Measurements from ENCODE around the gene RASSF5.
"Not testable (repeated sequence)": the region's sequence is repeated elsewhere in the genome, so short reads cannot be mapped to it uniquely, and the experiment has no call there.

DNA sequence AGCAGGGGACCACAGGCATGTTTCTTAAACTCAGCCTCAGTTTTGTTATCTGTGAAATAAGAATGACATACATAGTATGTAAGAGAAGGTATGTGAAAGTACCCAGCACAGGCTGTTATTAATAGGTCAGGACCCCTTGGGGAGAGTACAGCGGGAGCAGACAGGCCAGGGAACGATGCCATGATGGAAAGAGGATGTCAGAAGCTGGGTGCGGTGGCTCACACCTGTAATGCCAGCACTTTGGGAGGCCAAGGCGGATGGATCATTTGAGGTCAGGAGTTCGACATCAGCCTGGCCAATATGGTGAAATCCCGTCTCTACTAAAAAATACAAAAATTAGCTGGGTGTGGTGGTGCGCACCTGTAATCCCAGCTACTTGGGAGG, 73.8 kb downstream of the RASSF5 start:
- TF ChIP-seq, protein P1, sequence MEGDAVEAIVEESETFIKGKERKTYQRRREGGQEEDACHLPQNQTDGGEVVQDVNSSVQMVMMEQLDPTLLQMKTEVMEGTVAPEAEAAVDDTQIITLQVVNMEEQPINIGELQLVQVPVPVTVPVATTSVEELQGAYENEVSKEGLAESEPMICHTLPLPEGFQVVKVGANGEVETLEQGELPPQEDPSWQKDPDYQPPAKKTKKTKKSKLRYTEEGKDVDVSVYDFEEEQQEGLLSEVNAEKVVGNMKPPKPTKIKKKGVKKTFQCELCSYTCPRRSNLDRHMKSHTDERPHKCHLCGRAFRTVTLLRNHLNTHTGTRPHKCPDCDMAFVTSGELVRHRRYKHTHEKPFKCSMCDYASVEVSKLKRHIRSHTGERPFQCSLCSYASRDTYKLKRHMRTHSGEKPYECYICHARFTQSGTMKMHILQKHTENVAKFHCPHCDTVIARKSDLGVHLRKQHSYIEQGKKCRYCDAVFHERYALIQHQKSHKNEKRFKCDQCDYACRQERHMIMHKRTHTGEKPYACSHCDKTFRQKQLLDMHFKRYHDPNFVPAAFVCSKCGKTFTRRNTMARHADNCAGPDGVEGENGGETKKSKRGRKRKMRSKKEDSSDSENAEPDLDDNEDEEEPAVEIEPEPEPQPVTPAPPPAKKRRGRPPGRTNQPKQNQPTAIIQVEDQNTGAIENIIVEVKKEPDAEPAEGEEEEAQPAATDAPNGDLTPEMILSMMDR (IDR thresholded peaks at IDR 0.05; ENCODE audit: low read depth, low read length, poor library complexity, severe bottlenecking): not testable (repeated sequence)
- not testable (repeated sequence) for TF ChIP-seq EZH2phosphoT487 (IDR thresholded peaks at IDR 0.05; ENCODE audit: borderline replicate concordance, low read length)

All from DOHH2 (cell line).